ENCODE results near the gene UHRF1.

Gene UHRF1

GRCh38 chr19:4902796-4903195 is 6.5 kb upstream of the UHRF1 start, which contains the start of gene ARRDC5:
Gene ARRDC5 (minus strand): TSS chr19:4902896. CDS start chr19:4902825, 71 bp downstream.
- no peak for DNase-seq

- no peak for DNase-seq
Observed at GRCh38 chr19:4904481-4904880, 4.8 kb upstream of the UHRF1 start.

GRCh38 chr19:4906963-4907362 is 2.3 kb upstream of the UHRF1 start:
- peak; percentile 38 for DNase-seq

GRCh38 chr19:4908360-4908759 is 941 bp upstream of the UHRF1 start:
- DNase-seq: peak; percentile 14

GRCh38 chr19:4908781-4909155 is 533 bp upstream of the UHRF1 start:
- no peak for DNase-seq

- DNase-seq: peak; percentile 95
Observed at GRCh38 chr19:4909897-4910593, 744 bp downstream of the UHRF1 start.

GRCh38 chr19:4910594-4911281 is 1.4 kb downstream of the UHRF1 start:
- peak; percentile 33 for DNase-seq

- DNase-seq: peak; percentile 26
Observed at GRCh38 chr19:4911314-4911713, 2.0 kb downstream of the UHRF1 start.

GRCh38 chr19:4911786-4912672 is 2.7 kb downstream of the UHRF1 start:
- DNase-seq: peak; percentile 75

- no peak for DNase-seq
Observed at GRCh38 chr19:4913996-4914735, 4.9 kb downstream of the UHRF1 start.

- peak; percentile 56 for DNase-seq
Observed at GRCh38 chr19:4914736-4915501, 5.6 kb downstream of the UHRF1 start.

GRCh38 chr19:4916292-4917082 is 7.2 kb downstream of the UHRF1 start:
- no peak for DNase-seq

GRCh38 chr19:4922530-4923275 is 13.4 kb downstream of the UHRF1 start:
- no peak for DNase-seq

GRCh38 chr19:4923276-4923747 is 14.0 kb downstream of the UHRF1 start:
- DNase-seq: no peak

GRCh38 chr19:4929186-4929585 is 19.9 kb downstream of the UHRF1 start:
- no peak for DNase-seq

GRCh38 chr19:4930664-4931063 is 21.4 kb downstream of the UHRF1 start:
- DNase-seq: no peak

- no peak for DNase-seq
Observed at GRCh38 chr19:4932711-4933110, 23.4 kb downstream of the UHRF1 start.

- DNase-seq: no peak
Observed at GRCh38 chr19:4933528-4933927, 24.2 kb downstream of the UHRF1 start.

GRCh38 chr19:4935444-4935843 is 26.1 kb downstream of the UHRF1 start:
- no peak for DNase-seq

- no peak for DNase-seq
Observed at GRCh38 chr19:4937060-4937459, 27.8 kb downstream of the UHRF1 start.

Measured in NCI-H82 (cell line).